ENCODE results near the gene CLCN2.

- TF ChIP-seq POLR2A (IDR thresholded peaks at IDR 0.05) (no peak), CTCF (IDR thresholded peaks at IDR 0.05) (no peak)
These were observed 55.8 kb downstream of the CLCN2 start for GRCh38 chr3:184305577-184305976.
